Germinal center (tissue), 1 donor: ENCODE results near the gene PPM1L.
A peak's percentile ranks its signal among the peaks of the same experiment; 100 is the strongest.

Source experiments
- DNase-seq: peaks from one replicate; pipeline ENCODE4 v3.0.0; 2012; ENCODE audit warnings: mixed read lengths, low spot score

The PPM1L gene

DNA sequence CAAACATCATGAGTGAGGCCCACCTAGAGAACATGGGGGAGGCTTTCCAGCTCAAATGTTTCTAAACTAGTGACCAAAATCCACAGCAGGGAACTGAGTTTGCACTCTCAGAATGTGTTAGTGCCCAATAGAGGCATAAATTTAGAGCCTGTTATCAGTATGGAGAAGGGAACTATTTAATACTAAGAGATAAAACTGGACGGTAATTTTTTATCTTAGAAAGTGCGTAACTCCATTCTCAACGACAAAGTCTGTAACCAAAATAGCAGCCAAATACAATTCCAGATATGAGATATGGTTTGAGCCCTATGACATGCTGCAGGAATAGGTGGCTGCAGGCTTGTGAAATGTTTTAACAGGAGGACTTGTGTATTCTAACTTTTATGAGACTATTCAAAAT is 345.6 kb downstream of the PPM1L start:
- DNase-seq = no peak

DNA sequence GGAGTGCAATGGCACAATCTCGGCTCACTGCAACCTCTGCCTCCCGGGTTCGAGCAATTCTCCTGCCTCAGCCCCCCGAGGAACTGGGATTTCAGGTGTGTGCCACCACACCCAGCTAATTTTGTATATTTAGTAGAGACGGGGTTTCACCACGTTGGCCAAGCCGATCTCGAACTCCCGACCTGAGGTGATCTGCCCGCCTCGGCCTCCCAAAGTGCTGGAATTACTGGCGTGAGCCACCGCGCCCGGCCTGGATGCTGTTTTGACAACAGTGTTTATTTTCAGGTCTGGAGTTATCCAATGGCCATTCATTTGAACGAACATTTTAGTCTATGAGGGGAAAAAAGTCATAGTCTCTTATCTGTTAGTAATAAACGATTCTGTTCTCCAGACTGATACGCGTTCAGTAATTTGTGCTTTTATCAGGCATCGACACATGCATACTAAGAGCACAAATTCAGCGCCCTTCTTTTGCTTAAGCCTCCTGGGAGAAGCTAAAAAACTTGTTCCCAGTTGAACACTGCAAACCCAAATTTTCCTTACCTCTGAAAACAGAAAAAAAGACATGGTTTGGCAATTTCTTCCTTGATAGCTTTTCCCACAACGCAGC is 347.9 kb downstream of the PPM1L start:
- no peak for DNase-seq

DNA sequence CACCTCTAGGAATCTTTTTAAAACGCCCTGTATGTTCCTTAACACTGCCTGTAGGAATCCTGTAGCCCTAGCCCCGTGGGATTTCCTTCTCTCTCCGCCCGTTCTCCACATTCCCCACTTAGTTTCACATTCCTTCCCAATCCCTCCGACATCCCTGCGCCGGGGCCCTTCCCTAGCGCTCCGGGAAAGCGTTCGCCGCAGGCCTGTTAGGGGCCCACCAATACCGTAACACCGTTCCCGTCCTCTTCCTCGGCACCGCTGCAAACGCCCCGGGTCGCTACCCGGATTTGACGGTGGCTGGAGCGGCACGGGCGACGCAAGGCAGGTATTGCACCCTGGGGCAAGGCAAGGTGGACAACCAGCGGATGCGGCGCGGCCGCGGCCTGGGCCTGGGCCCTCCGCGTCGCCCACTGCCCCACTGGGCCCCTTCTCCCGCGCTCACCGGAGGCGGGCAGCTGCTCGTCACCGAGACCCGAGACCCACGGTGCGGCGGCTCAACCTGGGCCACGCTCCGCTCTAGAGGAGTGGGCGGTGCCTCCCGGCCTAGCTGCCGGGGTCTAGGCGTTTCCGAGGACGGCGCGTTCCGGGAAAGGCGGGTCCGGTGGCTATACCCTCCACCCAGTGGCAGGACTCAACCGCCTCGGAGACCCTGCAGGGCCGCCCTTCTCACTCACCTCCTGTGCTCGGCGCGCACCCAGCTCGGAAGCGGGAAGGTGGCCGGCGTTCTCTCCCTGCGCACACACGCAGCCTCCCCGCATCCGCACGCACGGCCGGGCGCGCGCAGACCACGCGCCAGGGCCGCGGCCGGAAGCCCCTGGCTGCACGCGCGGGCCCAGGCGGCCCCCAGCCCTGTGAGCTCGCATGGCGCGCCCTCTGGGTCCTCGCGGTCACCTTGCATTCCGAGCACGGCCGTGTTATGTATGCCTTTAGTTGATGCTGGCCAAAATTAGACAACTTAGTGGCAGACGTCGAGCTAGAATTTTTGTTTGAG is 348.8 kb downstream of the PPM1L start, which contains the start of gene B3GALNT1:
B3GALNT1 (minus strand) TSS at position 789 of the 991 bp plus-strand sequence. CDS start 18,595 bp downstream, outside the sequence.
- DNase-seq = peak; percentile 61

DNA sequence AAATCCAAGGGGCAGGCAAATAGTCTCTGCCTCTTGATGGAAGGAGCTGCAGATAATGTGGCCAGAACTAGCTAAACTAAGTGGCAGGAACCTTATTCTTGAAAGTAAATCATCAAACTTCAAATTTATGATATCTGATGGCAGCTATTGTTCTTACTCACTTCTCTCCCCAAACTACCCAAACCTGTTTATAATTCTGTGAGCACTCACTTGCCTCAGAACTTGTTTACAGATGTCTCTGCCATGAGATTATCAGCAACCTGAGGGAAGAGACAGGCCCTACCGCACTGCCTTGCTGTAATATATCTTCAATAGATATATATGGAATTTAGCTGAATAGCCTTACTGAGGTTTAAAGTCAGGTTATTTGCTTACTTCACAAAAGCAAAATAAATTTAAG is 351.3 kb downstream of the PPM1L start:
- no peak for DNase-seq

DNA sequence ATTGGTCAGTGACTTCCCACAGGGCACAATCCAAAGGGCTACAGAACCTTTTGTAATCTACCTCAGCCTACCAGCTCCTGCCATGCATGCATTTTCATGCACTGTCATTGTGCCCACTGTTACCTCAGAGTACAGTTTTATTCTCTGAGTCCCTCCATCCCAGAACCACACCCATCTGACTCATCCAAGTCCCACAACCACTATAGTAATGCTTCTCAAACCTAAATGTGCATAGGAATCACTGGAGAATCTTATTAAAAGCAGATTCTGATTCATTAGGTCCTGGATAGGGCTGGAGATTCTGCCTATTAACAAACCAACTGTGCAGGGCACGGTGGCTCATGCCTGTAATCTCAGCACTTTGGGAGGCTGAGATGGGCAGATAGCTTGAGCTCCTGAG is 352.8 kb downstream of the PPM1L start:
- no peak for DNase-seq

DNA sequence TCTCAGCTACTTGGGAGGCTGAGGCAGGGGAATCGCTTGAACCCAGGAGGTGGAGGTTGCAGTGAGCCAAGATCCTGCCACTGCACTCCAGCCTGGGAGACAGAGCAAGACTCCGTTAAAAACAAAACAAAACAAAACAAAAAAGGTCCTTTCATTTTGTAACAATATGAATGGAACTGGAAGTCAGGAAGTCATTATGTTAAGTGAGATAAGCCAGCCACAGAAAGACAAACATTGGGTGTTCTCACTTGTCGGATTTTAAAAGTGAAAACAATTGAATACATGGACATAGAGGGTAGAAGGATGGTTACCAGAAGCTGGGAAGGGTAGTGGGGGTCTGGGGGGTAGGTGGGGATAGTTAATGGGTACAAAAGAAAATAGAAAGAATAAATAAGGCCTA is 361.6 kb downstream of the PPM1L start:
- DNase-seq = no peak

DNA sequence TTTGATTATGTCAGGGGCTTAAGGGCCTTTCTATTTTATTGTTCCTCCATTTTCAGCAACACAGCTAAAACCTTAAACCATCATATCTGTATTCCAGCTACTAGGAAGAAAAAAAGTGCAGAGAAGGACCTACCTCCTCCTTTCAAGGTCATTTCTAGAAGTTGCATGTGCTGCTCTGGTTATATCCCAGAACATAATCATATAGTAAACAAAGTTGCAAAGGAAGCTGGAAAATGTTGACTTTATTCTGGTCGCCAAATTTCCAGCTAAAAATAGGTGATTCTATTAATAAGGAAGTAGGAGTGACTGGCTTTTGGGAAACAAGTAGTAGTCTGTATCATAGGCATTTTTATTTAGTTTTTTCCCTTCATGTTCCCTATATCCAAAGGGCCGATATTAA is 370.5 kb downstream of the PPM1L start:
- no peak for DNase-seq
